NCI-H510A treated with DMSO at 0.1 percent for 48 hours (cell line): ENCODE data around the gene KLHL17.
"Not testable (repeated sequence)": the region's sequence is repeated elsewhere in the genome, so short reads cannot be mapped to it uniquely, and the experiment has no call there.

ENCODE experiments used
- DNase-seq: peaks from one replicate; lab custom pipeline; 2025; lab: John Stamatoyannopoulos, UW

The KLHL17 gene

GRCh38 chr1:970242-970972 lies 10.0 kb downstream of the KLHL17 start:
- no peak for DNase-seq

- no peak for DNase-seq
Observed at GRCh38 chr1:970973-971730, 10.8 kb downstream of the KLHL17 start.

GRCh38 chr1:971751-972506 lies 11.5 kb downstream of the KLHL17 start:
- DNase-seq, result no peak

GRCh38 chr1:972726-973458 lies 12.5 kb downstream of the KLHL17 start:
- no peak for DNase-seq

GRCh38 chr1:973459-974292 lies 13.3 kb downstream of the KLHL17 start:
- no peak for DNase-seq

GRCh38 chr1:974293-974640 lies 13.9 kb downstream of the KLHL17 start:
- DNase-seq, result no peak

- DNase-seq, result no peak
Observed at GRCh38 chr1:974687-975328, 14.4 kb downstream of the KLHL17 start.

GRCh38 chr1:975365-975764 lies 15.0 kb downstream of the KLHL17 start:
- no peak for DNase-seq

GRCh38 chr1:975896-976683 lies 15.7 kb downstream of the KLHL17 start:
- peak; percentile 80 for DNase-seq

GRCh38 chr1:976791-977190 lies 16.4 kb downstream of the KLHL17 start:
- not testable (repeated sequence) for DNase-seq

GRCh38 chr1:978069-978834 lies 17.9 kb downstream of the KLHL17 start:
- no peak for DNase-seq

GRCh38 chr1:978835-979743 lies 18.7 kb downstream of the KLHL17 start:
- no peak for DNase-seq

GRCh38 chr1:979744-980072 lies 19.3 kb downstream of the KLHL17 start:
- DNase-seq, result no peak

- no peak for DNase-seq
Observed at GRCh38 chr1:980137-980571, 19.8 kb downstream of the KLHL17 start.

- no peak for DNase-seq
Observed at GRCh38 chr1:980602-981395, 20.4 kb downstream of the KLHL17 start.

- DNase-seq, result no peak
Observed at GRCh38 chr1:981491-981954, 21.1 kb downstream of the KLHL17 start.

GRCh38 chr1:981955-982558 lies 21.7 kb downstream of the KLHL17 start, which contains the start of gene PERM1:
Gene PERM1, minus strand, starts transcription at chr1:982093. Its CDS starts 1,064 bp downstream, at chr1:981029.
- no peak for DNase-seq
